IMR-90 (cell line): ENCODE measurements around the gene HERC4. TPM values are rescaled to one million over a fixed set of nuclear protein-coding genes. Genes with fewer than 3 reads are reported as not detected.

Source experiments
- ATAC-seq: fragments of 200-7000 bp; cut with Tn5 transposase; 2 replicates; pipeline ENCODE4 v1.9.1; 2020; ENCODE audit warnings: low read depth, mild to moderate bottlenecking, moderate library complexity
- BruUV-seq: library from RNA; stranded (reverse); fragments of 400-500 nt; replicated peaks from 2 replicates; lab custom pipeline; 2021; lab: Mats Ljungman, UMichigan
- CTCF ChIA-PET: fragments of 300-600 bp; formaldehyde crosslinking; extraction: SDS; loops from one replicate; lab custom pipeline; 2021; ENCODE audit warnings: antibody characterized with exemption; lab: Yijun Ruan, JAX
- POLR2A ChIA-PET: fragments of 300-600 bp; sonication (Branson Sonifier 250); formaldehyde crosslinking; loops from one replicate; lab custom pipeline; 2022; ENCODE audit warnings: antibody characterized with exemption; ENCODE audit not compliant: unreplicated experiment; lab: Charles Lee
- DNase-seq: peaks from one replicate; pipeline ENCODE4 v3.0.0; 2013
- H2AFZ ChIP-seq: replicated peaks from 2 replicates; pipeline ENCODE3; 2013; ENCODE audit warnings: low read length, mild to moderate bottlenecking; ENCODE audit not compliant: poor library complexity
- H2AK5ac ChIP-seq: 2 replicates; pipeline ENCODE4 v1.6.1; 2013; ENCODE audit warnings: low read depth, low read length, inconsistent platforms
- H2AK9ac ChIP-seq: replicated peaks from 2 replicates; pipeline ENCODE3; 2013; ENCODE audit warnings: mild to moderate bottlenecking, low read depth, low read length, moderate library complexity; ENCODE audit not compliant: poor library complexity
- H2BK120ac ChIP-seq: 2 replicates; pipeline ENCODE4 v1.6.1; 2013; ENCODE audit warnings: low read depth, low read length, inconsistent platforms
- H2BK15ac ChIP-seq: 3 replicates; pipeline ENCODE4 v1.6.1; 2013; ENCODE audit warnings: low read depth, low read length, inconsistent platforms
- H2BK20ac ChIP-seq: 2 replicates; pipeline ENCODE4 v1.6.1; 2013; ENCODE audit warnings: low read depth, mild to moderate bottlenecking, inconsistent platforms, low read length, moderate library complexity
- H2BK5ac ChIP-seq: 2 replicates; pipeline ENCODE4 v1.6.1; 2013; ENCODE audit warnings: mild to moderate bottlenecking, low read depth, low read length, inconsistent platforms; ENCODE audit not compliant: poor library complexity, severe bottlenecking
- H3K14ac ChIP-seq: replicated peaks from 2 replicates; pipeline ENCODE4 v1.6.1; 2013; ENCODE audit warnings: low read depth, low read length, inconsistent platforms
- H3K18ac ChIP-seq: 2 replicates; pipeline ENCODE4 v1.6.1; 2013; ENCODE audit warnings: low read depth, low read length, control low read depth
- H3K23ac ChIP-seq: 2 replicates; pipeline ENCODE4 v1.6.1; 2013; ENCODE audit warnings: low read depth, low read length, inconsistent platforms
- H3K27ac ChIP-seq: 2 replicates; pipeline ENCODE4 v1.5.1; 2013; ENCODE audit warnings: mild to moderate bottlenecking, control low read depth, low read length; ENCODE audit not compliant: insufficient read depth
- H3K27me3 ChIP-seq: 2 replicates; pipeline ENCODE4 v1.6.1; 2013; ENCODE audit warnings: low read length; ENCODE audit not compliant: control insufficient read depth, insufficient read depth
- H3K36me3 ChIP-seq: 2 replicates; pipeline ENCODE4 v1.6.1; 2013; ENCODE audit warnings: low read length, mixed read lengths; ENCODE audit not compliant: control insufficient read depth, insufficient read depth
- H3K4ac ChIP-seq: 2 replicates; pipeline ENCODE4 v1.6.1; 2013; ENCODE audit warnings: low read depth, low read length, inconsistent platforms
- H3K4me1 ChIP-seq: 2 replicates; pipeline ENCODE4 v1.6.1; 2013; ENCODE audit warnings: low read length, mixed read lengths; ENCODE audit not compliant: control insufficient read depth, insufficient read depth
- H3K4me2 ChIP-seq: 2 replicates; pipeline ENCODE4 v1.6.1; 2013; ENCODE audit warnings: low read depth, mild to moderate bottlenecking, control low read depth, low read length, moderate library complexity
- H3K4me3 ChIP-seq: 2 replicates; pipeline ENCODE4 v1.5.1; 2013; ENCODE audit warnings: low read depth, mild to moderate bottlenecking, control low read depth, low read length, moderate library complexity; ENCODE audit not compliant: insufficient read depth
- H3K56ac ChIP-seq: 2 replicates; pipeline ENCODE4 v1.6.1; 2013; ENCODE audit warnings: low read length, inconsistent platforms; ENCODE audit not compliant: insufficient read depth; ENCODE audit errors: extremely low read depth
- H3K79me1 ChIP-seq, 2 experiments: 2 replicates each; pipeline ENCODE4 v1.6.1; 2013; ENCODE audit warnings: low read length in 2 of 2, inconsistent platforms in 1 of 2, low read depth in 1 of 2
- H3K9ac ChIP-seq: 2 replicates; pipeline ENCODE4 v1.6.1; 2013; ENCODE audit warnings: low read depth, low read length, control low read depth
- H3K9me1 ChIP-seq: 2 replicates; pipeline ENCODE4 v1.6.1; 2013; ENCODE audit warnings: low read length, inconsistent platforms; ENCODE audit not compliant: insufficient read depth
- H3K9me3 ChIP-seq: 2 replicates; pipeline ENCODE4 v1.6.1; 2013; ENCODE audit warnings: low read length; ENCODE audit not compliant: control insufficient read depth, insufficient read depth
- H4K20me1 ChIP-seq: 2 replicates; pipeline ENCODE4 v1.6.1; 2013; ENCODE audit warnings: low read length, inconsistent platforms; ENCODE audit not compliant: insufficient read depth
- H4K5ac ChIP-seq: 2 replicates; pipeline ENCODE4 v1.6.1; 2013; ENCODE audit warnings: mild to moderate bottlenecking, low read depth, low read length, control low read depth
- H4K8ac ChIP-seq, 2 experiments: 2 replicates each; pipeline ENCODE4 v1.6.1; 2013; ENCODE audit warnings: low read depth in 2 of 2, low read length in 2 of 2, control low read depth in 1 of 2, inconsistent platforms in 1 of 2
- H4K91ac ChIP-seq: 2 replicates; pipeline ENCODE4 v1.6.1; 2013; ENCODE audit warnings: low read depth, low read length, inconsistent platforms; ENCODE audit not compliant: insufficient read depth
- BHLHE40 ChIP-seq: fragments of 150-350 bp; IDR thresholded peaks from 2 replicates; pipeline ENCODE4 v1.6.1; 2016; ENCODE audit warnings: mild to moderate bottlenecking, low read depth, low read length
- CEBPB ChIP-seq: IDR thresholded peaks from 2 replicates; pipeline ENCODE4 v1.6.1; 2012; ENCODE audit warnings: low read depth, low read length, improper control_type of control experiment
- CHD1 ChIP-seq: IDR thresholded peaks from 2 replicates; pipeline ENCODE4 v1.6.1; 2012; ENCODE audit warnings: low read depth, low read length, improper control_type of control experiment
- FOS ChIP-seq: fragments of 150-350 bp; IDR thresholded peaks from 2 replicates; pipeline ENCODE4 v1.6.1; 2016; ENCODE audit warnings: low read depth, low read length
- MAFK ChIP-seq: IDR thresholded peaks from 2 replicates; pipeline ENCODE4 v1.6.1; 2012; ENCODE audit warnings: low read depth, low read length, improper control_type of control experiment
- MAZ ChIP-seq: IDR thresholded peaks from 2 replicates; pipeline ENCODE4 v1.6.1; 2012; ENCODE audit warnings: low read depth, mild to moderate bottlenecking, low read length, improper control_type of control experiment, moderate library complexity, borderline replicate concordance
- MXI1 ChIP-seq: IDR thresholded peaks from 2 replicates; pipeline ENCODE4 v1.6.1; 2012; ENCODE audit warnings: low read depth, mild to moderate bottlenecking, low read length, moderate library complexity, borderline replicate concordance
- NFE2L2 ChIP-seq: fragments of 150-350 bp; IDR thresholded peaks from 2 replicates; pipeline ENCODE4 v1.6.1; 2016; ENCODE audit warnings: low read depth, mild to moderate bottlenecking, low read length
- POLR2A ChIP-seq: IDR thresholded peaks from 2 replicates; pipeline ENCODE4 v1.6.1; 2012; ENCODE audit warnings: mild to moderate bottlenecking, low read depth, low read length
- RAD21 ChIP-seq: IDR thresholded peaks from 2 replicates; pipeline ENCODE4 v1.6.1; 2012; ENCODE audit warnings: low read length, improper control_type of control experiment
- RCOR1 ChIP-seq: IDR thresholded peaks from 2 replicates; pipeline ENCODE4 v1.6.1; 2012; ENCODE audit warnings: mild to moderate bottlenecking, low read length, improper control_type of control experiment; ENCODE audit not compliant: insufficient replicate concordance
- RFX5 ChIP-seq: IDR thresholded peaks from 2 replicates; pipeline ENCODE4 v1.8.0; 2012; ENCODE audit warnings: low read depth, mild to moderate bottlenecking, low read length, moderate library complexity
- SMC3 ChIP-seq: fragments of 150-350 bp; IDR thresholded peaks from 2 replicates; pipeline ENCODE4 v1.6.1; 2016; ENCODE audit warnings: low read depth, mild to moderate bottlenecking, antibody characterized with exemption, low read length, moderate library complexity
- WGBS, 2 experiments: methylation state at CpG; one replicate each; pipeline versions ENCODE4 v1.1.5 to v1.1.7; 2013; ENCODE audit warnings: missing lambda C conversion rate in 2 of 2; ENCODE audit not compliant: insufficient read length in 1 of 2; ENCODE audit errors: extremely low coverage in 2 of 2; 5-methylcytosine and 5-hydroxymethylcytosine counted together
- dilution Hi-C: fragments of 300-500 bp; cut with HindIII; formaldehyde crosslinking; loops from one replicate; pipeline ENCODE4 v1.14.3; 2018; ENCODE audit warnings: low sequenced_read_pairs; ENCODE audit not compliant: unreplicated experiment
- in situ Hi-C: fragments of 300-500 bp; cut with MboI; formaldehyde crosslinking; loops from 3 replicates; pipeline ENCODE4 v1.14.3; 2019; ENCODE audit warnings: low sequenced_read_pairs, inconsistent platforms, mixed read lengths
- intact Hi-C: fragments of 100-400 bp; cut with micrococcal nuclease; formaldehyde crosslinking; loops from 2 replicates; pipeline ENCODE4 v1.10.0; 2022
- polyA plus RNA-seq, 3 experiments: library from polyadenylated mRNA; depleted of rRNA; stranded (reverse); fragments of >200 nt; gene quantifications; 2 replicates each; pipeline ENCODE4 v1.2.3, GENCODE V29; 2012; ENCODE audit warnings: low replicate concordance in 1 of 3
- total RNA-seq: library from RNA; depleted of rRNA; stranded (reverse); fragments of >200 nt; gene quantifications from 2 replicates; pipeline ENCODE4 v1.2.3, GENCODE V29; 2012
- TF ChIP-seq, protein P1 (sequence below): fragments of 150-350 bp; IDR thresholded peaks from 2 replicates; pipeline ENCODE4 v1.6.1; 2016; ENCODE audit warnings: low read depth, mild to moderate bottlenecking, low read length, moderate library complexity, borderline replicate concordance
- TF ChIP-seq, protein P2 (sequence below): fragments of 150-350 bp; IDR thresholded peaks from 2 replicates; pipeline ENCODE4 v1.6.1; 2017; ENCODE audit warnings: mild to moderate bottlenecking, antibody characterized with exemption, low read length, low read depth
- TF ChIP-seq, protein P3 (sequence below): conservative IDR thresholded peaks from 2 replicates; pipeline ENCODE4 v1.5.1; 2012; ENCODE audit warnings: mild to moderate bottlenecking, low read depth, low read length, improper control_type of control experiment

HERC4 gene
- total and polyA plus RNA-seq, 2 of the 4 experiments (the other 2 are of a cell fraction): 66.6 to 92.8 TPM

DNA sequence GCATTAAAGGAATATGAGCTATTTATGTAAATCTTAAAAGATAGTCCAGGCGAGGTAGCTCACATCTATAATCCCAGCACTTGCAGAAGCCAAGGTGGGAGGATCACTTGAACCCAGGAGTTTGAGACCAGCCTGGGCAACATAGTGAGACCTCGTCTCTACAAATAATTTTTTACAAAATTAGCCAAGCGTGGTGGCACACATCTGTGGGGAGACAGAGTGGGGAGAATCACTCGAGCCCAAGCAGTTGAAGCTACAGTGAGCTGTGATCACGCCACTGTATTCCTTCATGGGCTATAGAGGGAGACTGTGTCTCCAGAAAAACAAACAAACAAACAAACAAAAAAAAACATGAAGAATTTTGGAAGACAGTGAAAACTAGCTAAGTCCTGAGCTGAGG is 28.4 kb downstream of the HERC4 start:
- Histone ChIP-seq H3K36me3 (peaks cover 17% of the 10 kb centered on the region), H3K56ac (no peak overlapping the region), H3K18ac (no peak overlapping the region), H4K8ac (no peak overlapping the region), H3K27me3 (no peaks in the 10 kb centered on the region), H3K27ac (no peak overlapping the region), H2AK9ac (no peak overlapping the region), H2BK15ac (no peak overlapping the region), H2BK120ac (no peak overlapping the region), H3K4me2 (no peak overlapping the region), H3K9me3 (no peaks in the 10 kb centered on the region), H2BK20ac (no peak overlapping the region), H3K14ac (no peak overlapping the region), H3K79me1 (peaks cover 34 to 58% of the 10 kb centered on the region in 2 experiments), H4K5ac (no peak overlapping the region), H3K4ac (no peak overlapping the region), H4K20me1 (peaks cover 60% of the 10 kb centered on the region), H4K91ac (no peak overlapping the region), H3K9me1 (peaks cover 20% of the 10 kb centered on the region), H2AFZ (no peak overlapping the region), H3K4me3 (no peak overlapping the region), H3K23ac (no peak overlapping the region), H2BK5ac (no peak overlapping the region), H3K9ac (no peak overlapping the region), H3K4me1 (peaks cover 12% of the 10 kb centered on the region; the same call in 1 of the 2 replicates), H2AK5ac (no peak overlapping the region)
- BruUV-seq: no TSS peak
- no CpG with 5 or more reads among the region's 5 CpGs for WGBS, 2 experiments
- ChIA-PET POLR2A (interaction anchor here (0.6 kb wide), 1 partner anchor 54 kb away, joined by 4 read pairs; no protein-coding TSS in a partner anchor), CTCF (interaction anchor here (0.7 to 1.8 kb wide), 2 partner anchors 9 to 19 kb away, joined by 3 to 4 read pairs; no protein-coding TSS in a partner anchor)
- no peak for ATAC-seq
- TF ChIP-seq POLR2A (no peak), CHD1 (no peak), RFX5 (no peak), SMC3 (no peak), BHLHE40 (no peak), MAFK (no peak), RAD21 (no peak), RCOR1 (no peak), MAZ (no peak), MXI1 (no peak), FOS (no peak), CEBPB (no peak), NFE2L2 (no peak)
- TF ChIP-seq, protein P1, sequence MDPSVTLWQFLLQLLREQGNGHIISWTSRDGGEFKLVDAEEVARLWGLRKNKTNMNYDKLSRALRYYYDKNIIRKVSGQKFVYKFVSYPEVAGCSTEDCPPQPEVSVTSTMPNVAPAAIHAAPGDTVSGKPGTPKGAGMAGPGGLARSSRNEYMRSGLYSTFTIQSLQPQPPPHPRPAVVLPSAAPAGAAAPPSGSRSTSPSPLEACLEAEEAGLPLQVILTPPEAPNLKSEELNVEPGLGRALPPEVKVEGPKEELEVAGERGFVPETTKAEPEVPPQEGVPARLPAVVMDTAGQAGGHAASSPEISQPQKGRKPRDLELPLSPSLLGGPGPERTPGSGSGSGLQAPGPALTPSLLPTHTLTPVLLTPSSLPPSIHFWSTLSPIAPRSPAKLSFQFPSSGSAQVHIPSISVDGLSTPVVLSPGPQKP: no peak
- TF ChIP-seq, protein P2, sequence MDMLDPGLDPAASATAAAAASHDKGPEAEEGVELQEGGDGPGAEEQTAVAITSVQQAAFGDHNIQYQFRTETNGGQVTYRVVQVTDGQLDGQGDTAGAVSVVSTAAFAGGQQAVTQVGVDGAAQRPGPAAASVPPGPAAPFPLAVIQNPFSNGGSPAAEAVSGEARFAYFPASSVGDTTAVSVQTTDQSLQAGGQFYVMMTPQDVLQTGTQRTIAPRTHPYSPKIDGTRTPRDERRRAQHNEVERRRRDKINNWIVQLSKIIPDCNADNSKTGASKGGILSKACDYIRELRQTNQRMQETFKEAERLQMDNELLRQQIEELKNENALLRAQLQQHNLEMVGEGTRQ: no peak
- TF ChIP-seq, protein P3, sequence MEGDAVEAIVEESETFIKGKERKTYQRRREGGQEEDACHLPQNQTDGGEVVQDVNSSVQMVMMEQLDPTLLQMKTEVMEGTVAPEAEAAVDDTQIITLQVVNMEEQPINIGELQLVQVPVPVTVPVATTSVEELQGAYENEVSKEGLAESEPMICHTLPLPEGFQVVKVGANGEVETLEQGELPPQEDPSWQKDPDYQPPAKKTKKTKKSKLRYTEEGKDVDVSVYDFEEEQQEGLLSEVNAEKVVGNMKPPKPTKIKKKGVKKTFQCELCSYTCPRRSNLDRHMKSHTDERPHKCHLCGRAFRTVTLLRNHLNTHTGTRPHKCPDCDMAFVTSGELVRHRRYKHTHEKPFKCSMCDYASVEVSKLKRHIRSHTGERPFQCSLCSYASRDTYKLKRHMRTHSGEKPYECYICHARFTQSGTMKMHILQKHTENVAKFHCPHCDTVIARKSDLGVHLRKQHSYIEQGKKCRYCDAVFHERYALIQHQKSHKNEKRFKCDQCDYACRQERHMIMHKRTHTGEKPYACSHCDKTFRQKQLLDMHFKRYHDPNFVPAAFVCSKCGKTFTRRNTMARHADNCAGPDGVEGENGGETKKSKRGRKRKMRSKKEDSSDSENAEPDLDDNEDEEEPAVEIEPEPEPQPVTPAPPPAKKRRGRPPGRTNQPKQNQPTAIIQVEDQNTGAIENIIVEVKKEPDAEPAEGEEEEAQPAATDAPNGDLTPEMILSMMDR: no peak
- dilution Hi-C loops: no loop called here
- in situ Hi-C loops: no loop called here
- no peak for DNase-seq
- intact Hi-C loops: no loop called here
